ENCODE measurements around the gene HCST. TPM values are rescaled to one million over a fixed set of nuclear protein-coding genes. Genes with fewer than 3 reads are reported as not detected.

The HCST gene
- total RNA-seq, 1 experiment from 2014 or later: not detected

GRCh38 chr19:35935911-35936737 lies 33.8 kb downstream of the HCST start, which contains the start of gene LRFN3:
Gene LRFN3 (plus strand): TSS chr19:35936374. CDS start chr19:35939426, 3,052 bp downstream.
- POLR2A ChIA-PET (ENCODE audit: unreplicated experiment): no interaction called here

GRCh38 chr19:35936738-35937268 lies 34.5 kb downstream of the HCST start:
- Histone ChIP-seq H3K4me2 (ENCODE audit: low read length) (peak overlapping the region; percentile 88), H3K27ac (ENCODE audit: low read length) (no peak overlapping the region), H2AFZ (ENCODE audit: low read length) (0 out of 2 replicates have a peak overlapping the region, but pooled peaks have one; percentile 50), H4K20me1 (ENCODE audit: low read length) (no peaks in the 10 kb centered on the region), H3K9me2 (replicated peaks; ENCODE audit: low read length) (no peaks in the 10 kb centered on the region), H3K4me3 (ENCODE audit: low read length) (peak overlapping the region; percentile 74), H3K9ac (ENCODE audit: low read length) (peak overlapping the region; percentile 69), H3F3A (ENCODE audit: low read length, unreplicated experiment) (no peaks in the 10 kb centered on the region), H3K9me3 (ENCODE audit: low read length) (no peaks in the 10 kb centered on the region), H3K4me1 (ENCODE audit: insufficient read depth, low read length) (peaks cover 13% of the 10 kb centered on the region), H3K27me3 (ENCODE audit: low read length) (no peaks in the 10 kb centered on the region), H3K36me3 (ENCODE audit: low read depth, low read length) (no peaks in the 10 kb centered on the region), H3K79me2 (ENCODE audit: low read length) (peaks cover 7% of the 10 kb centered on the region; the same call in 1 of the 2 replicates)
- ATAC-seq: no peak
- TF ChIP-seq EZH2 (IDR thresholded peaks at IDR 0.05; ENCODE audit: low read length, unreplicated experiment): no peak
- TF ChIP-seq CTCF (conservative IDR thresholded peaks at IDR 0.05; ENCODE audit: low read depth, low read length): no peak
- TF ChIP-seq EZH2phosphoT487 (IDR thresholded peaks at IDR 0.05; ENCODE audit: borderline replicate concordance, low read length): no peak
- CTCF ChIA-PET: no interaction called here
- intact Hi-C loops (cut with micrococcal nuclease): loop anchor here (10.0 kb wide), 2 partner anchors 118 to 222 kb away; partner anchors contain the start of genes KMT2B, THAP8 and WDR62
- no peak for DNase-seq
- POLR2A ChIA-PET (ENCODE audit: unreplicated experiment): no interaction called here
- TSS peak; percentile 66 for BruUV-seq (replicated peaks)

More at GRCh38 chr19:35935911-35936737, 33.8 kb downstream of the HCST start, which contains the start of gene LRFN3:
- peak within 1 kb of the TSS; percentile 95 for H2AFZ ChIP-seq (ENCODE audit: low read length)
- H3K36me3 ChIP-seq (ENCODE audit: low read depth, low read length): no peaks in the 10 kb centered on the region; the same call in 1 of the 2 replicates
- H3K9me2 ChIP-seq (replicated peaks; ENCODE audit: low read length): no peaks in the 10 kb centered on the region
- H3F3A ChIP-seq (ENCODE audit: low read length, unreplicated experiment): no peaks in the 10 kb centered on the region
- H3K4me2 ChIP-seq (ENCODE audit: low read length): peak within 1 kb of the TSS; percentile 97
- H3K27me3 ChIP-seq (ENCODE audit: low read length): no peaks in the 10 kb centered on the region
- no peaks in the 10 kb centered on the region for H3K9me3 ChIP-seq (ENCODE audit: low read length)
- intact Hi-C loops (cut with micrococcal nuclease): loop anchor here (10.0 kb wide), 2 partner anchors 119 to 221 kb away; partner anchors contain the start of genes KMT2B, THAP8 and WDR62
- ATAC-seq: peak; percentile 52
- TF ChIP-seq EZH2phosphoT487 (IDR thresholded peaks at IDR 0.05; ENCODE audit: borderline replicate concordance, low read length) (no peak), EZH2 (IDR thresholded peaks at IDR 0.05; ENCODE audit: low read length, unreplicated experiment) (no peak), CTCF (conservative IDR thresholded peaks at IDR 0.05; ENCODE audit: low read depth, low read length) (no peak)
- H3K4me1 ChIP-seq (ENCODE audit: insufficient read depth, low read length): peaks cover 14% of the 10 kb centered on the region
- peaks cover 7% of the 10 kb centered on the region; the same call in 1 of the 2 replicates for H3K79me2 ChIP-seq (ENCODE audit: low read length)
- CTCF ChIA-PET: no interaction called here
- H3K4me3 ChIP-seq (ENCODE audit: low read length): peak within 1 kb of the TSS; percentile 82
- no peak within 1 kb of the TSS for H3K27ac ChIP-seq (ENCODE audit: low read length)
- H3K9ac ChIP-seq (ENCODE audit: low read length): peak within 1 kb of the TSS; percentile 69
- no peaks in the 10 kb centered on the region for H4K20me1 ChIP-seq (ENCODE audit: low read length)
- no TSS peak for BruUV-seq (replicated peaks)
- DNase-seq: peak; percentile 66
